GM15510 (cell line): Measurements from ENCODE around the gene PTGES2.

Experiments
- POLR2A ChIP-seq: IDR thresholded peaks from 3 replicates; pipeline ENCODE4 v1.6.1; 2011; ENCODE audit warnings: borderline replicate concordance; ENCODE audit not compliant: insufficient read length; ENCODE audit errors: extremely low read depth

Gene PTGES2

GRCh38 chr9:128077847-128078503, 49.6 kb downstream of the PTGES2 start:
- TF ChIP-seq POLR2A, result no peak

GRCh38 chr9:128073253-128073886, 54.2 kb downstream of the PTGES2 start:
- TF ChIP-seq POLR2A, result no peak

GRCh38 chr9:128072144-128073021, 55.1 kb downstream of the PTGES2 start:
- no peak for TF ChIP-seq POLR2A

- no peak for TF ChIP-seq POLR2A
Measured at GRCh38 chr9:128070874-128071273, 56.7 kb downstream of the PTGES2 start.
